Retinal pigment epithelial cell (primary cell): ENCODE data around the gene CGB3.

Source experiments
- DNase-seq: peaks from one replicate; pipeline ENCODE4 v3.0.0-alpha.2; 2010; ENCODE audit warnings: low read depth
- H3K4me3 ChIP-seq: 2 replicates; pipeline ENCODE4 v1.5.1; 2011; ENCODE audit warnings: mild to moderate bottlenecking, low read length, control low read depth, moderate library complexity
- TF ChIP-seq, protein P1 (sequence below): conservative IDR thresholded peaks from 2 replicates; pipeline ENCODE4 v1.5.1; 2011; ENCODE audit warnings: low read depth, low read length, control low read depth, inconsistent platforms

The CGB3 gene

DNA sequence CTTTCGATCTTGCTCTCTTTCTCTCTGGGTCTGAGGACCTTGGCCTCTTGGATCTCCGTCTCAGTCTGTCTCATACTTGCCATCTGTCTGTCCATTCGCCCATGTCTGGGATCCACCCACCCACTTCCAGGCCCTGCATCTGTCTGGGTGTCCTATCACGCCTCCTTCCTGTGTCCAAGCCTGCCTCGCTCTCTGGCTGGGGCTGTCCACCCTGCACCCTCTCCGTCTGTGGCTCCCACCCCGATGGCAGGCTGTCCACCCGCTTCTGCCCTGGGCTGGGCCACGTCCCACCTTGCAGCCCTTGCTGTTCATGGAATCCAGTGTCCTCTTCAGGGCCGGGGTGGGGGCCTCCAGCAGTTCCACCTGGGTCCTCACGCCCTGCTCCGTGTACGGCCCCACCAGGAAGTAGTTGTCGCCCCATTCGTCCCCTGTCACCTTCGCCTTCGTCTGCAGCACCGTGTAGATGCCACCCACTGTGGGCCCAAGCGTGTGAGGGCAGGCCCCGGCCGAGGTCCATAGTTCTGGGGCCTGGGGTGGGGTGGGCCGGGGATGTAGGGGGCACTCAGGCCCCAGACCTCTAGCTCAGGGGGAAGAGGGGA is 33.0 kb downstream of the CGB3 start:
- no peak overlapping the region for H3K4me3 ChIP-seq
- TF ChIP-seq, protein P1, sequence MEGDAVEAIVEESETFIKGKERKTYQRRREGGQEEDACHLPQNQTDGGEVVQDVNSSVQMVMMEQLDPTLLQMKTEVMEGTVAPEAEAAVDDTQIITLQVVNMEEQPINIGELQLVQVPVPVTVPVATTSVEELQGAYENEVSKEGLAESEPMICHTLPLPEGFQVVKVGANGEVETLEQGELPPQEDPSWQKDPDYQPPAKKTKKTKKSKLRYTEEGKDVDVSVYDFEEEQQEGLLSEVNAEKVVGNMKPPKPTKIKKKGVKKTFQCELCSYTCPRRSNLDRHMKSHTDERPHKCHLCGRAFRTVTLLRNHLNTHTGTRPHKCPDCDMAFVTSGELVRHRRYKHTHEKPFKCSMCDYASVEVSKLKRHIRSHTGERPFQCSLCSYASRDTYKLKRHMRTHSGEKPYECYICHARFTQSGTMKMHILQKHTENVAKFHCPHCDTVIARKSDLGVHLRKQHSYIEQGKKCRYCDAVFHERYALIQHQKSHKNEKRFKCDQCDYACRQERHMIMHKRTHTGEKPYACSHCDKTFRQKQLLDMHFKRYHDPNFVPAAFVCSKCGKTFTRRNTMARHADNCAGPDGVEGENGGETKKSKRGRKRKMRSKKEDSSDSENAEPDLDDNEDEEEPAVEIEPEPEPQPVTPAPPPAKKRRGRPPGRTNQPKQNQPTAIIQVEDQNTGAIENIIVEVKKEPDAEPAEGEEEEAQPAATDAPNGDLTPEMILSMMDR = no peak
- no peak for DNase-seq

DNA sequence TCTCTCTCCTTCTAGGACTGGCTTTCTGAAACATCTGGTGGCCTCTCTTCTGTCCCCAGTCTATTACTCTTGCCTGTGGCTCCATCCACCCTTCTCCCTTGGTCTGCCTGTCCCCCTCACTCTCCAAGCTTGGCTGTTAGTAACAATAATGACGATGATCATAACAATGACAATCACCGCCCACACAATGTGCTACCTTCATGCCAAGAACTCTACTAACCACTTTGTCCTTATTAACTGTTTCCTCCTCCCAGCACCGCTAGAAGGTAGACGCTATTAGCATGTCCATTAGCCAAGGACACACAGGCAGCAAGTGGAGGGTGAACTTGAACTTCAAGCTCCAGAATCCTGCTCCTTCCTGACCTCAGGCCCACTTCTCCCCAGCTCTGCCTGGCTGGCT is 33.7 kb downstream of the CGB3 start:
- no peak overlapping the region for H3K4me3 ChIP-seq
- TF ChIP-seq, protein P1 = no peak
- DNase-seq = no peak

DNA sequence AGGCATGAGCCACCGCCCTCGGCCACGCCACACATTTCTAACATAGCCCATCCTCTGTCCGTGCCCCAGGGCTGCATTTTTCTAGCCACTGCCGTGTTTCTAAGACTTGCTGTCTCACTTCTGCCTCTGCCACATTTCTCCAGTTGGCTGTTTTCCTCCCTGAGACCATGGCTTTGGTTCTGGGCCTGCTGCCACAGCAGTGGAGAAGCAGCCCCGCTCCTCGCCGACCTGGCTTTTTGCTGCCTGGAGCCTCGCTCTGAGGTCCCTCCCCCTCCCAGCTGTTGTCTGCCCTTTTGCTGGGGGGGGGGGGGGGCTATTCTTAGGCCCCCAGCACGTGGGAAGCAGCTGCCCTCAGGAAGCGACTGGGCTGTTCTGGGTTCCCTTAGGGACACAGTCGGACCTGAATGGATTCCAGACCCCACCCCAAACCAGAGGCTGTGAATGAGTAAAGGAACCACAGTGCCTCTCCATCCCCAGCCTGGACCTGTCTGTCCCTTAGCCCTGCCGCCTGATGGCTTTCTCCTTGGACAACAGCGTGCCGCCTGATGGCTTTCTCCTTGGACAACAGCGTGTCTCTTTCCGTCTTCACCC is 34.3 kb downstream of the CGB3 start:
- no peak overlapping the region for H3K4me3 ChIP-seq

DNA sequence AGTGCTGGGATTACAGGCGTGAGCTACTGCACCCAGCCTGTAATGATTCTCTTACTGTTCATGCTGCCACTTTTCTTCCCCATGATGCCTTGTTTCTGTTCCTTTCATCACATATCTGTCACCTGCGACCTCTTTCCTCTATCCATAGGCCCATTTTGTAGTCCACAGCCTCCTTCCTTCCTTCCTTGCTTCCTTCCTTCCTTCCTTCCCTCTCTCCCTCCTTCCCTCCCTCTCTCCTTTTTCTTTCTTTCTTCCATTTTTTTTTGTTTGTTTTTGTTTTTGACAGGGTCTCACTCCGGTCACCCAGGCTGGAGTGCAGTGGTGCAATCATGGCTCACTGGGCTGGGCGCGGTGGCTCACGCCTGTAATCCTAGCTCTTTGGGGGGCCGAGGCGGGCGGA is 35.3 kb downstream of the CGB3 start:
- H3K4me3 ChIP-seq = no peak overlapping the region
- DNase-seq = no peak
- TF ChIP-seq, protein P1 = no peak

More for the DNA sequence above, 34.3 kb downstream of the CGB3 start:
- no peak for DNase-seq
- TF ChIP-seq, protein P1 = no peak

DNA sequence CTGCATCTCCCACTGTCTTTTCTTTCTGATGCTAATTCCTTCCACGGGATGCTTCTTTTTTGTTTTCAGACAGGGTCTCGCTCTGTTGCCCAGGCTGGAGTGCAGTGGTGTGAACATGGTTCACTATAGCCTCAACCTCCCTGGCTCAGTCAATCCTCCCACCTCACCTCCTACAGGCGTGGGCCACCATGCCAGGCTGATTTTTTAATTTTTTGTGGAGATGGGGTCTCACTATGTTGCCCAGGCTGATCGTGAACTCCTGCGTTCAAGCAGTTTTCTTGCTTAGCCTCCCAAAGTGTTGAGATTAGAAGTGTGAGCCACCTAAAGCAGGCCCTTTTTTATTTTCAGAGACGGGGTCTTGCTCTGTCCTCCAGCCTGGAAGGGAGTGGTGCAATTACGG is 35.8 kb downstream of the CGB3 start:
- H3K4me3 ChIP-seq = no peak overlapping the region
- DNase-seq = no peak
- TF ChIP-seq, protein P1 = no peak

DNA sequence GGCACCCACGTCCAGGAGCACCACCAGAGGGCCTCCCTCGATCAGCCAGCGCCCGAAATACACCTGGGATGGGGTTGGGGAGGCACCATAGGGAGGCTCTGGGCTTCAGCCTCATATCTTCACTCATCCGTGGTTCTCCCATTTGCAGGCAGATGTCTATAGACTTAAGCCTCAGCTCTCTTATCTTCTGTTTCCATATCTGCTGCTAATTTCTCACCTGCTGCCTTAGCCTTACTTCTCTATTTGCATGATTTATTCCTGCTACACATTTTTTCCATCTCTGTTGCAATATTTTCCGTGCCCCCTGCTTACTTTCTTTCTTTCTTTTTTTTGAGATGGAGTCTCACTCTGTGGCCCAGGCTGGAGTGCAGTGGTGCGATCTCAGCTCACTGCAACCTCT is 36.8 kb downstream of the CGB3 start:
- DNase-seq = no peak
- TF ChIP-seq, protein P1 = peak; percentile 7
- H3K4me3 ChIP-seq = no peak overlapping the region

DNA sequence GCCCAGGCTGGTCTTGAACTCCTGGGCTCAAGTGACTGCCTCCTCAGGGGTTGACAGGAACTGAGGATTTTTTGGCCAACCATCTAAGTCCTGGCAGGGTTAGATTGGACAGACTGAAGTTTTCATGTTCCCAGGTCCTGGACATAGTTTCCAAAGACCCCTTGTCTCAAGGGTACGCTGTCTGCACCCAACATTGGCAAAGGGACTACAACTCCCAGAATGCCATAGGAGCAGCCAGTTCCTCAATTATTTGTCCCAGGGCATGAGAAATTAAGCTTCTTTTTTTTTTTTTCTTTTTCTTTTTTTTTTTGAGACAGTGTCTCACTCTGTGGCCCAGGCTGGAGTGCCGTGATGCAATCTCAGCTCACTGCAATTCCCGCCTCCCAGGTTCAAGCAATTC is 37.9 kb downstream of the CGB3 start:
- DNase-seq = no peak
- H3K4me3 ChIP-seq = no peak overlapping the region
- TF ChIP-seq, protein P1 = no peak
